ENCODE data around the gene METTL23.
"Not testable (repeated sequence)": the region's sequence is repeated elsewhere in the genome, so short reads cannot be mapped to it uniquely, and the experiment has no call there.

Gene METTL23

DNA sequence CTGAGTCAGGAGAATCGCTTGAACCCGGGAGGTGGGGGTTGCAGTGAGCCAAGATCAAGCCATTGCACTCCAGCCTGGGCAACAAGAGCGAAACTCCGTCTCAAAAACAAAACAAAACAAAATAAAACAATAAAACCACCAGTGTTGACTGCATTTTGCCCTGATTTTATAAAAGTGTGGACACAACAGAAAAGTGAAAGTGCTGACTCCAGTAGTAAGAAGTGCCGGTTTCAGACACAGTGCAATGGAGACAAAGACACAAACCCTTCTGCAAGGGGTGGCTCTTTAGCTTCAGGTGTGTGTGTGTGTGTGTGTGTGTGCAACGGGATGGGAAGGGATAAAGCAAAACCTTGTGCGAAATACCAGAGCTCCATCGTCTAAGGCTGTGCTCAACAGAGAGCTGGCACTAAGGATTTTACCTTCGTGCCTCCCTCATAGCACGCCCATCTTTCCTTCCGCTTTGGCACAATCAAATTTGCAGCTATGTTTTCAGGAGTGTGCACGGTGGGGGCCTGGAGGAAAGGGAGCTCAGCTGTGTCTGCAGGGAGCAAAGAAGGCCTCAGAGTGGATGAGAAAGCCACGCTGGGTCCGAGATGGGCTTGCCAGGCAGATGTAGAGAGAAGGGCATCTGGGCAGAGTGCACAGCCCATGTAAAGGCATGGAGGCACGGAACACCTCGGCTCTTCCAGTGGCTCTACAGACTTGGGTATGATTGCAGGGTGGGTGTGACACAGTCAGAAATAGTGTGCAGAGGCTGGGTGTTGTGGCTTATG lies 31.4 kb upstream of the METTL23 start:
- DNase-seq: no peak

DNA sequence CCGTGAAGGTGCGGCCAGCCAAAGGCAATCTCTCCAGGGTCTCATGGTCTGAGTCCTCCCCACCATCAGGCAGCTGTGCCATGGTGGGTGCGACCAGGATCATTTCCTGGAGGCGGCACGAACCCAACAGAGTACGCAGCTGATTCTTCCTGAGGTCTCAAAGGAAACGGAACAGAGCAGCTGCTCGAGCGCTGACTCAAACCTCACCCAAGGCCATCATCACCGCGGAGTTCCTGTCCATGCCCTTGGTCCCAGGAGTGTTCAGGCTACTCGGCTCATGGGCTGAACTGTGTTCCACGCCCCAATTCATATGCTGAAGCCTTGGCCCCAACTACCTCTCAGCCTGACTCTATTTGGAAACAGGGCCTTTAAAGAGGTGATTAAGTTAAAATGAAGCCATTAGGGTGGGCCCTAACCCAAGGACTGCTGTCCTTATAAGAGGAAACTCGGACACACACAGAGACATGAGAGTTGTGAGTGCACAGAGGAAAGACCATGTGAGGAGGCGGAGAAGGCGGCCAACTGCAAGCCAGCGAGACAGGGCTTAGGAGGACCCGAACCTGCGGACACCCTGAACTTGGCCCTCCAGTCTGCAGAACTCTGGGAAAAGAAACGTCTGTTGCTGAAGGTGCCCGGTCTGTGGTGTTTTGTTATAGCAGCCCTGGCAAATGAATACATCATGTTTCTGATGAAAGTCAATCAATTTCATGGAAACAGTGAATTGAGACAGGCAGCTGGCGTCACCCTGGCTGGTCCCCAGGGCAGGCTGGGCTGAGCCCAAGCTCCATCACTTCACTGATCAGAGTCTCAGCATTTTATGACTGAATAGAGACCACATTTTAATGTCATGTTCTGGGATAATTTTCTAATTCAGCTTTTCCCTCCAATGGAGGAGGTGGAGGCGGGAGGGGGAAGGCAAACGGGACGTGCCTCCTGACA lies 29.6 kb upstream of the METTL23 start:
- DNase-seq: no peak

DNA sequence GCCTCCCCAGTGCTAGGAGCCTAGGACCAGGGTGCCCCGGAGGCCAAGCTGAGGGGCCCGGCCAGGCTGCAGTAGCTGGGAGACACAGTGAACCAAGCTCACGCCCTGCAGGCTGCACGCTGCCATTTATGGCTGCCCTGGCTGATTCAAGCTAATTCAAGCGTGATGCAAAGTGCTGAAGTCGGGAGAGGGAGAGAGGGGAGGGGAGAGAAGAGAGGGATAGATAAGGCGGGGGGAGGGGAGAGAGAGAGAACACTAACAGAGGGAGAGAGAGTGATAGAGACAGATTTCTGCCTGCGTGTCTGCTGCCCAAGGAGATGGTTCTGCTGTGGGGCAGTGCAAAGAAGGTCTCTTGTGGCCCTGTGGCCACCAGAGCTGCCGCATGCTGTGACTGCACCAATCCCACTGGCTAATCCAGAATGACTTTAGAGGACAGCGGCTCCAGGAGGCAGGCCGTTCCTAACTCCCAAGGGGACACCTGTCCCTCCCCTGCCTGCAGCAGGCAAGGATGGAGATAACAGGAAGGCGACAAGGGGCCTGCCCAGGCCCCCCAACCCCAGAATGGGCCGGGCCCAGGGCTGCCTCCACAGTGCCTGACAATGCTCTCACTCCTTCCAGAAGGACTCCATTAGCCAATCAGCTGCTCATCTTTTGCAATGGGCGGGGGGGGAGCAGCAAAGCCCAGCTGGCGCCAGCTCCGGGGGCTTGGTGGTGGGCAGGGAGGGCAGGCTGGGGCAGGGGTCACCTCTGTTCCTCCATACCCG lies 28.8 kb upstream of the METTL23 start:
- DNase-seq: no peak

DNA sequence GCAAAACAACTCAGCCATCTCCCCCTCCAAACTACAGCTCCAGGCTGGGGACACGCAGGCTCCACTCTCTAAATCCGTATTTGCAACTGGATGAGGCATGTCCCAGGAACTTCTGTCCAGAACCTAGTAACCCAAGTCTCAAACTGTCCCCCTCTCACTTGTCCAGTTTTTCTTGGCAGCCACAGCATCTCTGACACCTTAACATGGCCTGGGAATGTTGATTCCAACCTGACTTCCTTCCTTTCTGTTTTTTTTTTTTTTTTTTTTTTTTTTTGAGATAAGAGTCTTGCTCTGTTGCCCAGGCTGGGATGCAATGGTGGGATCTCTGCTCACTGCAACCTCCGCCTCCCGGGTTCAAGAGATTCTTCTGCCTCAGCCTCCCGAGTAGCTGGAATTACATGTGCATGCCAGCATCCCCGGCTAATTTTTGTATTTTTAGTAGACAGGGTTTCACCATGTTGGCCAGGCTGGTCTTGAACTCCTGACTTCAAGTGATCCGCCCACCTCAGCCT lies 28.1 kb upstream of the METTL23 start:
- not testable (repeated sequence) for DNase-seq

DNA sequence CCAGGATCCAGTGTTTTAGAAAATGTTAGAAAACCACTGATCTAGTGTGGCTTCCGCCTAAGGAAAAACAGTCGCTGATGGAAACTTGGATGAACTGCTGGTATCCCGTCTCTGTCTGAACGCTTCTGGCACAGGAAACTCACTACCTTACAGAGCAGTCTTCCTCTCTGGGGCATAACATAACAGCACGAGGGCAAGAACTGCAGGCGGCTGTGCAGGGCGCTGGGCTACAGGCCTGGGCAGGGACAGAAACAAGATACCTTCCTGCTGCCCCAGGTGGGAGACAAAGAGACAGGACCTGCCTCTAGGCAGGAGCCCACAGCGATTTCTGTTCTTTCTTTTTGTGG lies 26.4 kb upstream of the METTL23 start:
- DNase-seq: no peak

DNA sequence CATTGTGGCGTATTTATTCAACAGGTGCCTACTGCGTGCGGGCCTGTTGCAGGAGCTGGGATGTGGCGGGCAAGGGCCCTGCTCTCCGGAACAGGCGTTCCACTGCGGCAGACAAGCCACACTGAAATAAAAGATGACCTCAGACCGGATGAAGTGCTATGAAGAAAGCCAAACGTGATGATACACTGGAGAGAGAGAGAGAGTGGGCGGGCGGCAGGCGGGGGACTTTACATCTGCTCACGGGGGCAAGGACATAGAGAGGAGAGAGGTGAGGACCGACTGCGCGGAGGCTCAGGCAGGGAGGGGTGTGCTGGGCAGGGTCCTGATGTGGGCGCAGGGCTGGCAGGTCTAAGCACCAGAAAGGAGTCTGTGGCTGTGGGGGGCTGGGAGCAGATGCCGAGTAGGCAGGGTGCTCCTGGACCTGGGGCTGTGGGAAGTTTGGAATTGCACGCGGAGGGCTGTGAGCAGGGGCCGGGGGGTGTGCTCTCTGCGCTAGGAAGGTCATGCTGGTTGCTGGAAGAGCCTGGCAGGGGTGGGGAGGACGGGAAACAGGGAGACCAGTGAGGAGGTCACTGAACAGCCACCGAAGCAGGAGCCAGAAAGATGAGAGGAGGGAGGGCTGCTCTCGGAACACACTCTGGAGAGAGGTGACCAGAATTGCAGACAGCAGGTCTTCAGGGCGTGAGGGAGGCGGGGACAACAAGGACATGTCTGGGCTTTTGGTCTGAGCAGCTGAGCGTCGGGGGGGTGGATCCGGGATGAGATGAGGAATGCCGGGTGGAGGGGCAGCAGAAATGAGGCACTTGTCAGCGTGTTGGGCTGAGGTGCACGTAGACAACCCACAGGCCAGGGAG lies 25.8 kb upstream of the METTL23 start:
- DNase-seq: no peak

DNA sequence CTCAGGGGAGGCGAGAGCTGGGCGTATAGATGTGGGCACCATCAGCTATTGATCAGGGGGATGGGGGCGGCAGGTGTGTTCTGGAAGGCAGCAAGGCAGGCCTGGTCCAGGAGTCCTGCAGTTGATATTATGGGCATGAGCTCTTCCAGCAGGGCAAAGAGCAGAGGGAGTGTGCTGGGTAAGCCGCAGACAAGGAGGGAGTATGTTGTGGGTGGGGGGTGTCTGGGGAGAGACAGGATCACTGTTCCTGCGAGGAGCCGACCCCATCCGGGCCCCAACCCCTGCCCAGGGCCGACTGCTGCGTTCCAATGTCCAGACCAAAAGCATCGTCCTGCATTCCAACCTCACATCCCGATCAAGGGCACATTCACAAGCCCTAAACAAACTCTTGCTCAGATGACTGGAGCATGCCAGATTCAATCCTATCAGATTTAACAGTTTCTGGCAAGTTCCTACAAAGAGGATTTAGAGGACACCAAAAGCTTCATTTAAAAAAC lies 25.1 kb upstream of the METTL23 start:
- DNase-seq: no peak

DNA sequence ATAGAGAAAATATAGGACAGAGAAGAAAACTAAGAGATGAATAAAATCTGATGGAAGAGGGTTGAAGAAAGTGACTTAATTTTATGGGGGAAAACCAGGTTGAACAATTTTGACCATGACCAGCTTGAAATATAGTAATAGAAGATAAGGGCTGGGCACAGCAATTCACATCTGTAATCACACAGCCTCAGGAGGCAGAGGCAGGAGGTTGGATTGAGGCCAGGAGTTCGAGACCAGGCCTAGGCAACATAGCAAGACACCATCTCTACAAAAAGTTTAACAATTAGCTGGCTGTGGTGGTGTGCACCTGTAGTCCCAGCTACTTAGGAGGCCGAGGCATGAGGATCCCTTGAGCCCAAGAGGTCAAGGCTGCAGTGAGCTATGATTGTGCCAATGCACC lies 24.6 kb upstream of the METTL23 start:
- DNase-seq: no peak

DNA sequence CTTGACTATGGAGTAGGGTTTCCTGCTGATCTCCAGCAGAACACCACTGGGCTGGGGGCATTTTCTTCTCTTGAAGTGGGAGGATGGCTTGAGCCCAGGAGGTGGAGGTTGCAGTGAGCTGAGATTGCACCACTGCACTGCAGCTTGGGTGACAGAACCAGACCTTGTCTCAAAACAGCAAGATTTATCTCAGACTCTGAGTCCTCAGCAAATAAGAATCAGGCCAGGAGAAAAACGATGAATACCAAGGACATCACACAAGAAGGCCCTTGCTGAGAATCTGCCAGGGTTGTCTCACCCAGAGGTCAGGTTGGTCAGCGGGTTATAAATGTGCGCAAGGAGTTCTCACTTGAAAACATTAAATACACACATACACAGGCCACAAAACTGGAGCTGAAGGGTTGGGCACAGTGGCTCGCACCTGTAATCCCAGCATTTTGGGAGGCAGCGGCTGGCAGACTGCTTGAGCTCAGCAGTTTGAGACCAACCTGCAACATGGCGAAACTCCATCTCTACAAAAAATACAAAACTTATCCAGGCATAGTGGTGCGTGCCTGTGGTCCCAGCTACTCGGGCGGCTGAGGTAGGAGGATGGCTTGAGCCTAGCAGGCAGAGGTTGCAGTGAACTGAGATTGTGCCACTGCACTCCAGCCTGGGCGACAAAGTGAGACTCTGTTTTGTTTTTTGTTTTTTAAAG lies 23.6 kb upstream of the METTL23 start:
- no peak for DNase-seq

DNA sequence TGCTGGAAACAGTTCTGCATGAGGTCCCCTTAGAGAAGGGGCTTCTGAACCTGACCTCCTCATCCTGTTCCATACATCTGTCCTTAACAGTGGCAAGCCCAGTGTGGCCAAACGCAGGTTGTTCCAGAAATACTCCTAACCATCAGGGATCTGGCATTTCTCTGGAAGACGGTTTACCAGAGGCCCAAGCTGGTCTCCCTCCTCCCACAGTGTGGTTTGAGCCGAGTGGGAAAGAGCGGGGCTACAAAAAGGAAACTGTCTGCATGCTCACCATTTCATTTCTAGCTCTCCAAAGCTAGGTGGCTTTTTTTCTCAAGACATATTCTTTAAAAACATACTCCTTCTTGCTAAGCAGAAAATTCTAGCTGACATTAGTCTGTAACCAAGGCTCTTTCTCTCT lies 21.8 kb upstream of the METTL23 start:
- DNase-seq: no peak

DNA sequence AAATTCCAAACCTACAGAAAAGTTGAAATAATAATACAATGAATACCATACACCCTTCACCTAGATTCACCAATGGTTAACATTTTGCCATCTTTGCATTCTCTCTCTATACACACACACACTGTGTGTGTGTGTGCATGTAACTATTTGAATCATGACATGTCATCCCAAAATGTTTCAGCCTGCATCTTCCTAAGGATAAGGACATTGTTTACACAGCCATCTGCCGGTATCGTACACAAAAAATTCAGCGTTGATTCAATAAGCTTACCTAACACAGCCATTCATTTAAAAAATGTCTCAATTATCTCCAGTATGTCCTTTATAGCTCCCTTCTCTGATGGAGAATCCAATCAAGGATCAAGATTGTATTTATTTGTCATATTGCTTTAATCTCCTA lies 19.8 kb upstream of the METTL23 start:
- DNase-seq: no peak

DNA sequence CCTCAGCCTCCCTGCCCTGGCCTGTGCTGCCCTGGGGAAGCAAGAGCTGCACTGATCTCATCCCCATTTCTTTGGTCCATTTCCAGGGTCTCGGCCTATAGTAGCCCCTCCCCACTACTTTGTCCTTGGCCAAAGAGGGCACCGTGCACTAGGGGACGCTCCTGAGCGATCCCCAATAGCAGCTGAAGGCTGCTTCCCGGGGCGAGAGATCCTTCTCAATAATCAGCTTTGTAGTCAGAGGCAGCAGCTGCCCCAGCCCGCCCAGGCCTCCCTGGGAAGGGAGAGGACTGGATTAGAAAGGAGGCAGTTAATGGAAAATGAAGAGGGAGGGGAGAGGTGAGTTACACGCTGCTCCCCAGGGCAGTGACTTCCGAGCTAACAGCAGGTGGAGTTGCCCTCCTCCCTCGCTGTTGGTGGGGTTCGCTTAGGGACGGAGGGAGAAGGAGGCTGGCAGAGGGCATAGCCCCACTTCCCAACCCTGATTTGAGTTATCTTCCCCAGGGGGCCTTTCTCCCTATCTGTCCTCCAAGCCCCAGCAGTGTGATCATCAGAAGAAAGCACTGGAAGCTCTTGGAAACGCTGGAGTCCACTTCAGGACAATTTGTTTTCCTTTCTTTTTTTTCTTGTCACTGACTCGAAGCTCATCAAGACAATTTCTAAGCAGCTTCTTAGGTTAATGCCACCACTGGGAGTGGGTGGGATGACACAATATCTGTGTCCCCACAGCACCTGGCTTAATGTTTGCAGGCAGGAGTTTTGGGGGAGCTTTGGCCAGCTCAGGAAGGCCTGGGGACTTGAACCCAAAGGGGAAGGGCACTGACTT lies 18.4 kb upstream of the METTL23 start:
- no peak for DNase-seq

DNA sequence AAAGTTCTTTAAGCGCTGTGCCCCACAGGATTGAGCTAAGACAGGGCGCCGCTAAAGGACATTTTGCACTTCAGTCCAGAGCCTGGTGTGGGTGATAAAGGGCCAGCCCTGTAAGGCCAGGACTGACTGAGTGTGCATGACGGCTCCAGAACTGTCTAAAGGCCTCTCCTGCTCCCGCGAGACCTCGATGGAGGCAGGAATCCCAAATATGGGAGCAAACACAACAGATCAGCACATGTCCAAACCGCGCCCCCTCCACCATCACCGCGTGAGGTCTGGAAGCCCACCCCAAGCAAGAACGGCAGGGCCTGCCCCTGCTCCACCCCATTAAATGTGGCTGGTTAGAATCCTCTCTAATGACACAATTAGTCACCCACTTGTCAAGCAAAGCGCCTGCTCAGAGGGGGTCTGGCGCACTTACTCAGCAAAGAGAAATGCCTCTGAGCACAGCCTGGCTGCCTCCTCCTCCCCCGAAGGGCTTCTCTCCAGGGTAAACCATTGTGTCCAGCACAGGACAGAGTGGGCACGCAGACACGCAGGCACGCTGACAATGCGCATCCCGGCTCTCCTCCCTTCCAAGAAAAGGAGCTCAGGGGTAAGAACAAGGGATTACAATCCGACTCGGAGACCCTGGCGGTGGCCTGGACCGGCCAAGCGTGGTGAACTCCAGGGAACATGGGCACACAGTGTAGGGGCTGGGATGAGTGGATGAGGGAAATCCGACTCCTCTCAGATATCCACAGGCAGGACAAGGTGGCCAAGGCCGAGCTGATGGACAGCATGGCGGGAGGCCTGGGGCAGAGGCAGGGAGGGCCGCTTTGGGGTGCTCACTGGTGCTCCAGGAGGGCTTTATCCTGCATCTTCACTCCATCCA lies 17.3 kb upstream of the METTL23 start:
- DNase-seq: no peak

DNA sequence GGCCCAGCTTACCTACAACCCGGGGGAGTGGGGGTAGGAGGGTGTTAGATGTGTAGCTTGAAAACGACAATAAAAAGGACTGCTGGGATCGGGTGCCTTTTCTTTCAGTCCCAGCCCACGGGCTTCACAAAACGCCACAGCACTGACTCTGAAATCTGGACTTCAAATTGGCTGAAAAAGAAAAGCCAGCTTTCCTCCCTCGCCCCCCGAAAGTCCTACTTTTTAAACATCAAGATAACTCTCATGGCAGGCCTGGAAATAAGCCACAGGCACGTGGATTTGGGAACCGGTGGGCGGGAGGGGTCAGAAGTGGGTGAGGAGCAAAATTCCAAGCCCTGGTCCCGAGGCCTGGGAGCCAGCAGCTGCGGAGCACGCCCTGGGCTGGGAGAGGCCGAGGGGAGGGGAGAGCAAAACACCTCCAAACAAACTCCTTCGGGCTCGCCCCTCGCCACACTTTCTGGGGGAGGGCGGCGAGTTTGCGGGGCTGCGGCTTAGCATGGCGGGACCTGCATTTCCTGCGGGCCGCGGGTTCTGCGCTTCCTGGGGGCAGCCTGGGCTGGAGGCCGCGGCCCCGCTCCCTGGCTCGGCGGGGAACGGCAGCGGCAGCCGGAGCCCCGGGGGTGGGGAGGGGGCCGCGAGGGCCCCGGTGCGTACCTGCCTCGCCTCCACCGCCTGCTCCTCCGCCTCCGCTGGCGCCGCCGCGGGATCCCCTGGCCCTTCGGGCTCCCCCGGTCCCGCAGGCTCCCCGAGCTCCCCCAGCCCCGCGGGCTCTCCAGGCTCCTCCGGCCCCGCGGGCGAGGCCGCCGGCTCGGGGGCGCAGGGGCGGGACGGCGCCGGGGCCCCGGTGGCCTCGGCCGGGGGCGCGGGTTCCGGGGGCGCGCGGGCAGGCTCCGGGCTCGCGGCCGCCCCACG lies 16.4 kb upstream of the METTL23 start:
- DNase-seq: not testable (repeated sequence)

DNA sequence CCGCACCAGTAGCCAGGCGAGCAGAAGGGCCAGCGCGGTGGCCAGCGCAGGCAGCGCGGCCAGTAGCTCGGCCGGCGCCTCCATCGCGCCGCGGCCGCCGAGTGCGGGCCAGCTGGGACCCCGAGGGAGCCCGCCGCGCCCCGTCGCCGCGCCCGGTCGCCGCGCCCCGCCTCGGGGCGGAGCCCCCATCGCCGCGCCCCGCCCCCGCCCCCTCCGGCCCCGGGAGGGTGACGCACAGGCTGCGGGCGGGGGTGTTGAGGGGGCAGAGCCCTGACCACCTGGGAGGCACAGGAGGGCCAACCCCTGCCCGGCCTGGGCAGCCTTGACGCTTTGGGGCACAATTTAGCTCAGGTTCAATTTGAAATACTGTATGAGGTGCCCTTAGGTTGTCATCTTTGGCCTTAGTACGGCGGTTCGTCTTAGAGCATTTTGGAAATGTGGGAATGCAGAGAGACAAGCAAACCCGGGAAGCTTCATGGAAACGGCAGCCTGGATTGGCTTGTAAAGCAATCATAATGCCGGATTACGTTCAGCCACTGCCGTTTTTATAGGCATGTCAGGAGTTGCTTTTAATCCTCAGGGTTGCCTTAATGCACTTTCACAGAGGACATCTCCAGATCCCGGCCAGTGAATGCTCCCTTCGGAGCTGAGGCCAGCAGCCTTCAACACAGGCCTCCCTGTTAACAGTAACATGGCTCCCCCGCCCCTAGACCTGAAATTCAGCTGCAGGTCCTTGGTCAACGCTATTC lies 15.6 kb upstream of the METTL23 start, which contains the start of gene MXRA7:
MXRA7 (minus strand) TSS at position 103 of the 749 bp plus-strand sequence; CDS start at position 84, 19 bp downstream.
- peak; percentile 65 for DNase-seq

DNA sequence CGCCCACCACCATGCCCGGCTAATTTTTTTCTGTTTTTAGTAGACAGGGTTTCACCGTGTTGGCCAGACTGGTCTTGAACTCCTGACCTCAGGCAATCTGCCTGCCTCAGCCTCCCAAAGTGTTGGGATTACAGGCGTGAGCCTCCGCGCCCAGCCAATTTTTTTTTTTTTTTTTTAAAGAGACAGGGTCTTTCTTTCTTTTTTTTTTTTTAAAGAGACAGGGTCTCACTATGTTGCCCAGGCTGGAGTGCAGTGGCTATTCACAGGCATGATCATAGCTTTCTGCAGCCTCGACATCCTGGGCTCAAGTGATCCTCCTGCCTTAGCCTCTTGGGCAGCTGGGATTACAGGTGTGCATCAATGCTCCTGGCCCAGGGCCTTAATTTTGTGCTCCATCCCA lies 14.3 kb upstream of the METTL23 start:
- DNase-seq: not testable (repeated sequence)

DNA sequence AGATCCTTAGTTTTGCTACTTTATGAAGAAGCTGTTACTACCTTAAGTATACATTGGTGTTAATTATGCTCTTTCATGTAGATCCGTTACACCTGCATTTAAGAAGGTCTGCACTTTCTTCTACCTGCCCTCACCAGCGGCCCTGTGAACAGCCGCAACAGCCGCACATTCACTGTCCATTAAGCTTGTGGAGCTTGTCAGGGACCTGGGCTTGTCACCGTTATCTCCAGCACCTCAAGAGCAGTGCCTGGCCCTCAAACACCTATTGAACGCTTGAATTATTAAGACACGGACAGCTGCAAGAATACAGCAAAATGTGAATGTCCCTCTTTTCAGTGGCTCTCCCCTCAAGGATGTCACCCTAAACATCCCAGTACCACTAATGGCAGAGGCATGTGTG lies 12.9 kb upstream of the METTL23 start:
- no peak for DNase-seq
